HG03159 (cell line): ENCODE results near the gene NEU4.

Source experiments
- ATAC-seq: cut with Tn5 transposase; IDR thresholded peaks from one replicate; pipeline ENCODE4 v1.9.1; 2021; ENCODE audit warnings: mild to moderate bottlenecking, moderate library complexity; ENCODE audit not compliant: unreplicated experiment

The NEU4 gene

DNA sequence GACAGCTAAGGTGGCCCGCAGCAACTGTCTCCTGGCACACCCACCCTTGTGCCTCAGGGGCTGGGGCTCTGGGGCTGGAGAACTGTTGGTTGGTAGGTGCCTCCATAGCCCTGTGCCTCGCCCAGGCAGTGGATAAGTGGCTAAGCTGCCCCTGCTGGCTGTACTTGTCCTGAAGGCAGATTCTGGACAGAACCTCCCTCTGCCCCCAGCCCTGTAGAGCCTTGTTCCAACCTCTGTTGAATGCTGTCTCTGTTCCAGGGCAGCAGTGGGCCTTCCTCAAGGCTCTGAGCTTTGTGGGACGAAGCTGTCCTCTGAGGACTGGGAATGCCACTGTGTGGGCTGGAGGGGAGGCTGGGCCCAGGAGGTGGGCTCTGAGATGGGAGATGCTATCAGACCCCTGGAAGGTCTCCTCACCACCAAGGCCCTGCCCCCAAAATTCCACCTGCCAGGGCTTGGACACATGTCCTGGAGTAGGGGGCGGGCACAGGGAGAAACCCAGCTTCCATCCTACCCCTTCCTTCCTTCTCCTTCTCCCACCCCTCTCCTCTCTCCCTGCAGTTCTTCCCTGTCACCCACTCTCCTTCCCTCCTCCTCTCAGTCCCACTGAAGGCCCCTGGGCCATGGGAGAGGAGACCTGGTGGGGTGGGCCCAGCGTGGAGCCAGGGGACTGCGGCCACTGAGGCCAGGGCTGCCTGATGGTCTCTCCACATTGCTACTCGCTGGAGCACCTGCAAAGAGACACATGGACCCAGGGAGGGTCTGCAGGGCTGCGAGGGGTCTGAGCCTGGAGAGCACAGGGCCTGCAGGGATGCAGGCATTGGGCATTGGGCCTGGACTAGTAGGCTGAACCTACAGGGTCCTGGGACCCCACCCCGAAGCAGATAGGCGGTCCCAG is 51.4 kb downstream of the NEU4 start:
- no peak for ATAC-seq

DNA sequence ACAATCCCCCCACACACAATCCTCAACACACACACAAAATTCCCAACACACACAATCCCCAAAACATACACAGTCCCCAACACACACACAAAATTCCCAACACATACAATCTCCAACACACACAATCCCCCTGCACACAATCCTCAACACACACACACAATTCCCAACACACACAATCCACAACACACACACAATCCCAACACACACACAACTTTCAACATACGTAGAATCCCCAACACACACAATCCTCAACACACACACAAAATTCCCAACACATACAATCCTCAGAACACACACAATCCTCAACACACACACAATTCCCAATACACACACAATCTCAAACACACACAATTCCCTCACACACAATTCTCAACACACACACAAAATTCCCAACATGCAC is 52.3 kb downstream of the NEU4 start:
- ATAC-seq, result no peak

GRCh38 chr2:241862093-241862492 is 53.1 kb downstream of the NEU4 start:
- ATAC-seq, result no peak

DNA sequence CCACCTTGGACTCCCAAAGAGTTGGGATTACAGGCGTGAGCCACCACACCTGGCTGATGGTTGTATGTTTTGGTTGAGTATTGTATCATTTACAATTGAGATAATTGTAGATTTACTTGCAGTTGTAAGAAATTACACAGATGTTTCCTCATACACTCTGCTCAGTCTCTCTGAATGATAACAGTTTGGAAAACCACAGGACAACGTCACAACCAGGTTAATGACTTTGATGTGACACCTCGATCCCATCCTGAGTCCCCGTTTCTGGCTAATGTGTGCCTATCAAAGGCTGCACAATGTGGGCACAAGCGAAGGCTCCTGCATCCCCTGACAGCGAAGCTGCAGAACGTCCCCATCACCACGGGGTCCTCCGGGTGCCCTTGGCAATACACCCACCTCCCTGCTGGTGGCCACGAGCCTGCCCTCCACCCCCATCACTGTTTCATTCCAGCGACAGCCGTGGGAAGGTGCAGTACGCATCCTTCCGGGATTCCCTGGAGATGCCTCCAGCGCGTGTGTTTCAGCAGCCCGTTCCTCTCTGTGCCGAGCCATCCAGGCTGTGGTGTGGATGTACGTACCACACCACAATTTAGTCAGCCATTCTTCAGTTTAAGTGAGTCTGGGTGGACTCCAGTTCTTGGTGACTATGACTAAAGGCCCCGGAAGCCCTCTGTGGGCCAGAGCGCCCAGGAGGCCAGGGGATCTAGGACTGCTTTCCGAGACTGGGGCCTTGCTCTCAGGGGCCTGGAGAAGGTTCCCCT is 54.0 kb downstream of the NEU4 start:
- no peak for ATAC-seq

DNA sequence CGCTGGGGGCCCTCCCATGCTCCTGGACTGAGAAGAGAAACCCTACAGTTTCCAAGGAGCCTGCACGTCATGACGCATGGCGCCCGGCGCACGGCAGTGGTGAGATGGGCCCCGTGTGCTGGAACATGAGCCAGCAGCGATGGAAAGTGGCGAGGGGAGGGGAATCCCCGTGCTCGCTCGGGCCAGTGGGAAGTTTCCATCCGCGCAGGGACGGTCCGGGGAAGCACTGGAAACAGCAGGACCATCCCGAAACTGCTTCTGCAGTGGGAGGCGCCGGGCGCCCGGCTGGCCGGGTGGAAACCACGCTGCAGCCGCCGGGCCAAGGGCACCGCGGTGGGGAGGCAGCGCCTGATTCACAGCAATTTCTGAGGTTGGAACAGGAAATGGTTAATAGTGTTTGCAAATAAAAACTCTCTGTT is 54.6 kb downstream of the NEU4 start:
- no peak for ATAC-seq

DNA sequence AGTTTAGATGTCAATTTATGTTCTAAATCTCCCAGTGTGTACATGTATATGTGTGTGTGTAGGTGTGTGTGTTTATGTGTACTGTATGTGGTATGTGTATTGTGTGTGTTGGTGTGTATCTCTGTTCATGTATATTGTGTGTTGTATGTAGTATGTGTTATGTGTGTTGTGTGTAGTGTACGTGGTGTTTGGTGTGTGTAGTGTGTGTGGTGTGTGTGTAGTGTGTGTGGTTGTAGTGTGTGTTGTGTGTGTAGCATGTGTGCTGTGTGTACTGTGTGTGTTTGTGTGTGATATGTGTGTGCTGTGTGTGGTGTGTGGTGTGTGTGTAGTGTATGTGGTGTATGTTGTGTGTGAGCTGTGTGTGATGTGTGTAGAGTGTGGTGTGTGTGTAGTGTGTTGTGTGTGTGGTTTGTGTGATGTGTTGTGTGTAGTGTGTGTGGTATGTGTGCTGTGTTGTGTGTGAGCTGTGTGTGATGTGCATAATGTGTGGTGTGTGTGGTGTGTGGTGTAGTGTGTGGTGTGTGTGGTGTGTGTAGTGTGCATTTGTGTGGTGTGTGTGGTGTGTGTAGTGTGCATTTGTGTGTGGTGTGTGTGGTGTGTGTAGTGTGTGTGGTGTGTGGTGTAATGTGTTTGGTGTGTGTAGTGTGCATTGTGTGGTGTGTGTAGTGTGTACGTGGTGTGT is 55.3 kb downstream of the NEU4 start:
- ATAC-seq, result no peak

DNA sequence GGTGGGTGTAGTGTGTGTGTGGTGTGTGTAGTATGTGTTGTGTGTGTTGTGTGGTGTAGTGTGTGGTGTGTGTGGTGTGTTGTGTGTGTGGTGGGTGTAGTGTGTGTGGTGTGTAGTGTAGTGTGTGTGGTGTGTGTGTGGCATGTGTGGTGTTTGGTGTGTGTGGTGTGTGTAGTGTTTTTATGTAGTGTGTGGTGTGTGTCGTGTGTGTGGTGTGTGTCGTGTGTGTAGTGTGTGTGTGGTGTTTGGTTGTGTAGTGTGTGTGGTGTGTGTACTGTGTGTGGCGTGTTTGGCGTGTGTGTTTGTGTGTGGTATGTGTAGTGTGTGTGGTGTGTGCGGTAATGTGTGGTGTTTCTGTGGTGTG is 55.8 kb downstream of the NEU4 start:
- no peak for ATAC-seq

DNA sequence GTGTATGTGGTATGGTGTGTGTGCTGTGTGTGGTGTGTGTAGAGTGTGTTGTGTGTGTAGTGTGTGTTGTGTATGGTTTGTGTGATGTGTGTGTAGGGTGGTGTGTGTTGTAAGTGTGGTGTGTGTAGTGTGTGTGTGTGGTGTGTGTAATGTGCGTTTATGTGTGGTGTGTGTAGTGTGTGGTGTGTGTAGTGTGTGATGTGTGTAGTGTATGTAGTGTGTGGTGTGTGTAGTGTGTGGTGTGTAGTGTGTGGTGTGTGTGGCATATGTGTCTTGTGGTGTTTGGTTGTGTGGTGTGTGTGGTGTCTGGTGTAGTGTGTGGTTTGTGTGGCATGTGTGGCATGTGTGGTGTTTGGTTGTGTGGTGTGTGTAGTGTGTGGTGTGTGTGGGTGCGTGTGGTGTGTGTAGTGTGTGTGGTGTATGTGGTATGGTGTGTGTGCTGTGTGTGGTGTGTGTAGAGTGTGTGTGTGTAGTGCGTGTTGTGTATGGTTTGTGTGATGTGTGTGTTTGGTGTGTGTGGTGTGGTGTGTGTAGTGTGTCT is 56.5 kb downstream of the NEU4 start:
- ATAC-seq, result no peak

DNA sequence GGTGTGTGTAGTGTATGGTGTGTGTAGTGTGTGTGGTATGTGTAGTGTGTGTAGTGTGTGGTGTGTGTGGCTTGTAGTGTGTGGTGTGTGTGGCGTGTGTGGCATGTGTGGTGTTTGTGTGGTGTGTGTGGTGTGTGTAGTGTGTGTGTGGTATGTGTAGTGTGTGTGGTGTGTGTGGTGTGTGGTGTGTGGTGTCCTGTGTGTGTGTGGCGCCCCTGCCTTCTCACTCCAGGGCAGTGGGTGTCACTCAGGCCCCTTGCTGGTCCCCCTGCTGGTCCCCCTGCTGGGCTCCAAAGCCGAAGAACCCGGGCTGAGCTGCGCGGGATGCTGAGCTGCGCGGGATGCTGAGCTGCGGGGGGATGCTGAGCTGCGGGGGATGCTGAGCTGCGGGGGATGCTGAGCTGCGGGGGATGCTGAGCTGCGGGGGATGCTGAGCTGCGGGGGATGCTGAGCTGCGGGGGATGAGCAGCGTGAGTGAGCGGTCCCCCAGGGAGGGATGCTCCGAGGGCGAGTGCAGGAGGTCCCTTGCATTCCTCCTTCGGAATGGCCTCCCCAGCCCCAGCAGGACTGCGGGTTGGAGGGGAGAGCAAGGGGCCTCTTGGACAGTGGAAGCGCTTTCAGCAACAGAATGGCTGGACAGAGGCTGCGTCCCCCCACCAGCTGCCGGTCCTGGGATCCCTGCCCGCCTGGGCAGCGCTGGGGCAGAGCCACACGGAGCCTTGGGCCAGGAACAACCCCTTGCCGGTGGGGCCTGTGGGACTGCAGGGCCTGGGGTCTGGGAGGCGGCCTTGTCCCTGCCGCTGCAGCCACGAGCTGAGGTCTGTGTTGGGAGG is 57.2 kb downstream of the NEU4 start:
- ATAC-seq, result no peak
